Sciatic nerve (tissue), 2 donors: ENCODE results near the gene FGFR2. TPM values are rescaled to one million over a fixed set of nuclear protein-coding genes. Genes with fewer than 3 reads are reported as not detected.

Experiments
- ATAC-seq: fragments of 200-7000 bp; cut with Tn5 transposase; one replicate; pipeline ENCODE4 v1.9.1; 2020; ENCODE audit warnings: mild to moderate bottlenecking, moderate library complexity
- DNase-seq: peaks from one replicate; pipeline ENCODE4 v3.0.0-alpha.2; 2020; ENCODE audit warnings: low spot score
- intact Hi-C: fragments of 100-400 bp; cut with DNase I; formaldehyde crosslinking; loops from one replicate; pipeline ENCODE4 v1.14.2; 2022
- total RNA-seq: library from RNA; stranded (reverse); fragmentation: NEBNext Ultra II Directional; extraction: Animal tissue kit (Norgen Biotek cat#: 25700); gene quantifications from one replicate; pipeline ENCODE4 v1.2.1, GENCODE V29; 2021
- donor health status: DM: no; HTN: no; CAD: no.
- donor health status: DM: no; HTN: no; CAD: no.

Gene FGFR2
- total RNA-seq, 1 donor from 2014 or later: 10.8 TPM

DNA sequence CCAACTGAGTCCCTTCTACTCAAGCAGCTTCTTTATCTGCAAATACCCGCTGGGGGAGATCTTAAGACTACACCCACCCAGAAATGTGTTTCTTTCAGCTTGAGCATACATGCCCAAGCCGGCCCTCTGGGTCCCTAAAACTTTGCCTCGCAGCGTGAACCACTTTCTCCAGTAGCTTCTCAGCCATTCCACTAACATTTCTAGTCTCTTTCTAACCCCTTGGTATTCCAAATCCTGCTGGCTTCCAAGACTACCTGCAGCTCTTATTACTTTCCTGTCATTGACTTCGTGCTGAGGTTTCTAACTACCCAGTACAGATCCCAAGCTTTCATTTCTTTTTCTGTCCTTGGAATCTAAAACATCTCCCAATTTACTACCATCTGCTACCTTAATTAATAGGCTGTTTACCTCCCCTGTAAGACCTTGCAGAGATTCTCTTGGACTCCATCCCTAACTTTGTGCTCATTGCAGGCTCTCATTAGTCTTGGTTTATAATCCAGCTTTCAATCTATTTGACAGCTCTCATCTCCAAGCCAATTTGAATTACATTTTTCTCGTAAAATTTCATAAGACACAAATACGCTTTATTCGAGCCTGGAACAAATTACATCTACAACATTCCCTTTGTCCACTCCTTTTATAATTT lies 153.6 kb downstream of the FGFR2 start:
- DNase-seq (no peak), ATAC-seq (no peak)
- intact Hi-C loops: no loop called here

GRCh38 chr10:121442086-121442935 lies 155.9 kb downstream of the FGFR2 start:
- intact Hi-C loops: no loop called here
- DNase-seq (no peak), ATAC-seq (no peak)

DNA sequence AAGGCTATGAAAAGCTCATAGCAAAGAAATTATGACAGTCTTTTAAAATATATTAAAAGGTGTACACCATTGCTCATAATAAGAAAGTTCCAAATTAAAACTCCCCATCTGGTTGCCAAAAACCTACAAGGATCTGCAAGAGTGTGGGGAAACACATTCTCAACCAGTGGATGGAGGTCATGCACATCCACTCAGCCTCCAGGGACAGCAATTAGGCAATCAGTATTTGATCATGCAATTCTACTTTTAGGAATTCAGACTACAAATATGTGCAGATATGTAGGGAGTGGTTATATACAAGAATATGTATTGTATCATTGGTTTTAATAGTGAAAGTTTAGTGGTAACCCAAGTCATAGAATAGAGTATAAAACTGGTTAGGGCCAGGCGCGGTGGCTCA lies 157.8 kb downstream of the FGFR2 start:
- no peak for DNase-seq
- intact Hi-C loops: no loop called here

DNA sequence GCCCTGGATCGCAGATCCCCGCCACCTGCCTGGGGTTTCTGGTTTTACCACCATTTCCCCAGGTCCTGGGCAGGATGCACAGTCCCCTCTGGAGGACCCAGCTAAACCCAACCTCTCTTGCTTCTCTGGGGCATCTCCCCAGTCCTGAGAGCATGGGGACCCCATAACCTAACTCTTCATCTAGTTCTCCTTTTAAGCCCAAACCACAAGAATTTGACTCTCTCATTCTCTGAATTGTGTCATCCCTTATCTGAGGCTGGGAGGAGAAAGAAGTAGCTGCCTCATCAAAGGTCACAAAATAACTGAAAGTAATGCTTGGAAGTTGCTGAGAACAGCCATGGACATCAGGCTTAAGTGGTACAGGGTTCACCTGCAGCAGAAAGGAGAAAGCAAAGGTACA lies 159.9 kb downstream of the FGFR2 start:
- DNase-seq: no peak
- intact Hi-C loops: no loop called here
- ATAC-seq: peak; percentile 40

More for the DNA sequence above, 157.8 kb downstream of the FGFR2 start:
- ATAC-seq: peak; percentile 66

GRCh38 chr10:121437596-121437995 lies 160.6 kb downstream of the FGFR2 start:
- ATAC-seq: peak; percentile 80
- DNase-seq: peak; percentile 69
- intact Hi-C loops: no loop called here

GRCh38 chr10:121436630-121437341 lies 161.5 kb downstream of the FGFR2 start:
- intact Hi-C loops: no loop called here
- DNase-seq (no peak), ATAC-seq (peak; percentile 6)

- ATAC-seq (no peak), DNase-seq (no peak)
- intact Hi-C loops: no loop called here
These were observed 162.0 kb downstream of the FGFR2 start for GRCh38 chr10:121436281-121436629.

DNA sequence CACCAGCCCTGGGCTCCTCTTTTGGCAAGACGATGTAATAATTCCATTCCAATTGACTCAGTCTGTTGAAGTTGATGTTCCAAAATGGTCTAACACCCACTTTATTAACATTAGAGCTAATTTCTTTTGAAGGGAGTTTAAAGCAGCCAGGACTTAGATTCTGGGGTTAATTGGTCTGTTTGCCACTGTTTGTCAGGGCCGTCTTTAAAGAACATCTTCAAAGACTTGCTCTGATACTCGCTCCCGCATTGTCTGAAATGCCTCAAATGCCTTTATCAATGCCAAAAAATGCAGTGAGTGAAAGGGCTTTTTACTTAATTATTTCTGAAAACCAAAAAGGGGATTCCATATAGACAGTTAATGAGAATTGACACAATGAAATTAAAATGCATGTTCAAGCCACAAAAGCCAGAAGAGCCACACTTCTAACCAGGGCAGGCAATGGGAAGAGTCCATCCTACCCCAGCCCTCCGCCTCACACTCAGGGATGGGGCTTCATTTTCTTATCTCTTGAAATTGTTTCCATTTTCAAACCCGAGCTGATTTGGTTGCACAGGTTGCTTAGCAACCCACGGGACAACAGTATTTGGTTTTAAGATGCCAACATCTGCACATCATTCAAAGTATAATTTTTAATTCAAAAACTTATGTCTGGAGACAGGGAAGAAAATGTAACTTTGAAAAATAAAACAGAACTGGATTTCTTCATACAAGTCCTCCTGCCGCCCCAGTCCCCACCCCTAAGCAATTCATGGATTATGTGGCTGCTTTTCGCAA lies 163.0 kb downstream of the FGFR2 start:
- no peak for DNase-seq
- no peak for ATAC-seq
- intact Hi-C loops: no loop called here

DNA sequence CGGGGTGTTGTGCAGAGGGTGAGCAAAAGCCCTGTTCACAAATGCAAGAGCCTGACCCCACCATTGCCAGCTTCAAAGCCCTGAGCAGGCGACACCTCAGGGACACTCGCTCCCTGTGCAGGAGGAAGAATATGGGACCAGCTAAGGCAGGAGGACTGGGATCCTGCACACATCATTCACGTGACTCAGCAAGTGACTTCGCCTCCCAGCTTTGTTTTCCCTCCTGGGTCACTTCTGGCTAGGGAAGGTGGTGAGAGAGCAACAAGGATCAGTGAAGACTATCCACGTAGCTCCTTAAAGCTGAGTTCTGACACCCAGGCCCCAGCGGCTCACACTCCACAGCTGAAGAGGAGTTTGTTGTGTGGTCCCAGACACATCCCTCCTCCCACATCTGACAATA lies 164.3 kb downstream of the FGFR2 start:
- ATAC-seq (no peak), DNase-seq (no peak)
- intact Hi-C loops: loop anchor here (1.0 kb wide), 1 partner anchor 48 kb away; no protein-coding TSS in a partner anchor

DNA sequence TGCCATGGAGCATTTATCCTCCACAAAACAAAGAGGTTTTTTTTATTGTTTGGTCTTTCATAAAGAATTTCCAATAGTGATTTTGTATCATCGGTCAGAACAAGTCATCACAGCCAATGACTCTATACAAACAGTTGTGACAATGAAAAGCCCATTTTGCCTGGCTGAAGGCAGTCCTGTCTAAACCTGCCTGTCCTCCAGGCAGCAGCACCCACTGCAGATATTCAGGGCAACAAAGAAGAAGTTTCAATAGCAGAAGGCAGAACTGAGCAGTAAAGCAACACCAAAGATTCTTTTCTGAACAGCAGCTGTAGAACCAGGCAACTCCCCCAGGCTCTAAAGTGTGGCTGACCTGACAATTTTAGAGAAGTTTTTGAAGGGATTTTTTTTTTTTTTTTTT lies 169.4 kb downstream of the FGFR2 start:
- DNase-seq (no peak), ATAC-seq (no peak)
- intact Hi-C loops: no loop called here
